KMS-11 (cell line): ENCODE measurements around the gene CAPN7.

Source experiments
- H2AFZ ChIP-seq: fragments of 200-600 bp; sonication (generic); 2 replicates; pipeline ENCODE4 v1.6.1; 2016; ENCODE audit warnings: antibody characterized with exemption, mixed run types, low read depth
- H3K27ac ChIP-seq: fragments of 200-600 bp; sonication (generic); 2 replicates; pipeline ENCODE4 v1.6.1; 2016; ENCODE audit warnings: mild to moderate bottlenecking, mixed run types
- H3K27me3 ChIP-seq: fragments of 200-600 bp; sonication (generic); 2 replicates; pipeline ENCODE4 v1.6.1; 2017; ENCODE audit warnings: mild to moderate bottlenecking, low read depth, mixed run types, moderate library complexity; ENCODE audit not compliant: insufficient read depth
- H3K36me3 ChIP-seq: fragments of 200-600 bp; sonication (generic); 2 replicates; pipeline ENCODE4 v1.6.1; 2017; ENCODE audit warnings: mild to moderate bottlenecking, mixed run types; ENCODE audit not compliant: insufficient read depth
- H3K4me1 ChIP-seq: fragments of 200-600 bp; sonication (generic); 2 replicates; pipeline ENCODE4 v1.6.1; 2016; ENCODE audit warnings: mild to moderate bottlenecking, low read depth, mixed run types; ENCODE audit not compliant: poor library complexity, severe bottlenecking
- H3K4me2 ChIP-seq: fragments of 200-600 bp; sonication (generic); 2 replicates; pipeline ENCODE4 v1.7.0; 2016; ENCODE audit warnings: mild to moderate bottlenecking, mixed run types
- H3K4me3 ChIP-seq: fragments of 200-600 bp; sonication (generic); IDR thresholded peaks from 2 replicates; pipeline ENCODE4 v1.6.1; 2017; ENCODE audit warnings: low read depth, low read length, mixed read lengths; ENCODE audit not compliant: insufficient read depth
- H3K79me2 ChIP-seq: fragments of 200-600 bp; sonication (generic); 2 replicates; pipeline ENCODE4 v1.6.1; 2016; ENCODE audit warnings: low read depth, mixed run types; ENCODE audit not compliant: insufficient read depth
- H3K9ac ChIP-seq: fragments of 200-600 bp; sonication (generic); 2 replicates; pipeline ENCODE4 v1.6.1; 2016; ENCODE audit warnings: mild to moderate bottlenecking, mixed run types
- H4K20me1 ChIP-seq: fragments of 200-600 bp; sonication (generic); 2 replicates; pipeline ENCODE4 v1.6.1; 2016; ENCODE audit warnings: mild to moderate bottlenecking, mixed run types; ENCODE audit not compliant: insufficient read depth
- CTCF ChIP-seq: fragments of 200-600 bp; sonication (generic); conservative IDR thresholded peaks from 2 replicates; pipeline ENCODE4 v1.6.1; 2017; ENCODE audit warnings: low read depth, mild to moderate bottlenecking, antibody characterized with exemption, low read length, moderate library complexity, mixed read lengths

Gene CAPN7

DNA sequence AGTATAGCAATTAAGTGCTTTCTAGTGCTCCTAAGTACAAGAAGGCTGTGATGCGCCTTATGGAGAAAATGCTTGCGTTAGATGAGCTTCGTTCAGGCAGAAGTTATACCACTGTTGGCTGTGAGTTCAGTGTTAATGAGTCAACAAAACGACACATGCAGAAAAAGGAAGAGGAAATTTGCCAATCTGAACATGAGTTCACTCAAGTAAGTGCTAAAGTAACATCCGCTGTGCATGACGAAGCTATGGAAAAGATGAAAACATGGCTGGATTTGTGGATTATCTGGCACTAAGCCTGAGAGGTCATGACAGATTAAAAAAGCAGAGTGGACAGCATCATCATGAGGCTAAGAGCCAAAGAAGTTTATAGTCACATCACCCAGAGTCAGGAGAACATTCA is 89.5 kb downstream of the CAPN7 start:
- peaks cover 22% of the 10 kb centered on the region for H3K4me1 ChIP-seq
- no peaks in the 10 kb centered on the region for H4K20me1 ChIP-seq
- no peaks in the 10 kb centered on the region for H3K36me3 ChIP-seq
- no peaks in the 10 kb centered on the region for H3K79me2 ChIP-seq
- H3K27ac ChIP-seq, result no peak overlapping the region
- no peak overlapping the region for H2AFZ ChIP-seq
- no peak for TF ChIP-seq CTCF
- H3K4me3 ChIP-seq, result no peak overlapping the region
- H3K27me3 ChIP-seq, result no peaks in the 10 kb centered on the region
- no peak overlapping the region for H3K9ac ChIP-seq
- no peak overlapping the region for H3K4me2 ChIP-seq

DNA sequence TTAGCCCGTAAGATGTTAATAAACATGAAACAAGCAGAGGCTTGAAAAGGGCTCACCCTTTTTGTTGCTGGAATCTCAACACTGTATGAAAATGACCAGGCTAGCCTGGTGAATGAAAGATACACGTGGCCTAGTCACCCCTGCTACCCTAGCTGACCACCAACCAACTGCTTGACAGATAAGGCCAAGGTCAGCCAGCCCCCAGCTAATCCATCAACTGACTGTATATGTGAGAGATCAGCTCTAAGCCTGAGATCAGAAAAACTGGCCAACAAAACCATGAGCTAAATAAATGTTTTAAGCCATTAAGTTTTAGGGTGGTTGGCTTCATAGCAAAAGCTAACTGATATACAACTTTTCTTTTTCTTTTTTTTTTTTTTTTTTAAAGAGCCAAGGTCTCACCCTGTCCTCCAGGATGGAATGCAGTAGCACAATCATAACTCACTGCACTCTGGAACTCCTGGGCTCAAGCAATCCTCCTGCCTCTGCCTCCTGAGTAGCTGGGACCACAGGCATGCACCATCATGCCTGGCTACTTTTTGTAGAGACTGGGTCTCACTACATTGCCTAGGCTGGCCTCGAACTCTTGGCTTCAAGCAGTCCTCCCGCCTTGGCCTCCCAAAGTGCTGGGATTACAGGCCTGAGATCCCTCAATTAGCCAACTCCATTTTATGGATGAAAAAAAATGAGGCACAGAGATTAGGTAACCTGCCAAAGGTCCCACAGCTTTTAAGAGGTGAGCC is 91.7 kb downstream of the CAPN7 start:
- no peak for TF ChIP-seq CTCF
- Histone ChIP-seq H3K4me3 (no peak overlapping the region), H3K27me3 (no peaks in the 10 kb centered on the region), H3K79me2 (no peaks in the 10 kb centered on the region), H2AFZ (no peak overlapping the region), H3K9ac (no peak overlapping the region), H3K27ac (no peak overlapping the region), H4K20me1 (no peaks in the 10 kb centered on the region), H3K4me2 (no peak overlapping the region), H3K36me3 (no peaks in the 10 kb centered on the region), H3K4me1 (no peaks in the 10 kb centered on the region)

- Histone ChIP-seq H3K9ac (no peak overlapping the region), H2AFZ (no peak overlapping the region), H3K4me2 (no peak overlapping the region), H3K79me2 (no peaks in the 10 kb centered on the region), H4K20me1 (no peaks in the 10 kb centered on the region), H3K27me3 (no peaks in the 10 kb centered on the region), H3K4me1 (no peaks in the 10 kb centered on the region), H3K36me3 (no peaks in the 10 kb centered on the region), H3K27ac (no peak overlapping the region), H3K4me3 (no peak overlapping the region)
- no peak for TF ChIP-seq CTCF
These were observed 92.5 kb downstream of the CAPN7 start for GRCh38 chr3:15298504-15298903.

DNA sequence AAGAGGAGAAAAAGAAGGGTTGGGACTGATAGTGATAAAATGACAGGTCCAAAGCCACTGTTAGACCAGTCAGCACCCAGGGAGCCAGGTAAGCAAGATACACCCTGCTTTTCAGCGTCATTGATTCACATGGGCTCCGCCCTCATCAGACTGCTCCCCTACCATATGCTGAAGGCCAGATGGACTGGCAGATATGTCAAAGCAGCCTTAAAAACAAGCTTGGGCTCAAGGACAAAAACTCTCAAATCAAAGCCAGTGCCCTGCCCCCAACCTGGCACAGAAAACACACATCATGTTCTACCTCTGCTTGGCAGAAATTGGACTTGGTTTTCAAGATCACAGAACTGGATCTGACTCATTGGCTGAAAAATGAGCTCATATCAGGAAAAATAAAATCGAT is 93.0 kb downstream of the CAPN7 start:
- no peak overlapping the region for H3K27ac ChIP-seq
- H3K79me2 ChIP-seq, result no peaks in the 10 kb centered on the region
- H3K36me3 ChIP-seq, result no peaks in the 10 kb centered on the region
- H3K4me3 ChIP-seq, result no peak overlapping the region
- no peaks in the 10 kb centered on the region for H4K20me1 ChIP-seq
- no peak overlapping the region for H2AFZ ChIP-seq
- no peaks in the 10 kb centered on the region for H3K27me3 ChIP-seq
- no peaks in the 10 kb centered on the region for H3K4me1 ChIP-seq
- no peak overlapping the region for H3K4me2 ChIP-seq
- TF ChIP-seq CTCF, result no peak
- no peak overlapping the region for H3K9ac ChIP-seq
